HG03378 (cell line): ENCODE data around the gene STAB2.
"Not testable (repeated sequence)": the region's sequence is repeated elsewhere in the genome, so short reads cannot be mapped to it uniquely, and the experiment has no call there.

Experiments used
- ATAC-seq: cut with Tn5 transposase; IDR thresholded peaks from one replicate; pipeline ENCODE4 v1.9.1; 2021; ENCODE audit warnings: mild to moderate bottlenecking, moderate library complexity; ENCODE audit not compliant: unreplicated experiment

STAB2 gene

GRCh38 chr12:103652808-103653207, 65.7 kb downstream of the STAB2 start:
- no peak for ATAC-seq

DNA sequence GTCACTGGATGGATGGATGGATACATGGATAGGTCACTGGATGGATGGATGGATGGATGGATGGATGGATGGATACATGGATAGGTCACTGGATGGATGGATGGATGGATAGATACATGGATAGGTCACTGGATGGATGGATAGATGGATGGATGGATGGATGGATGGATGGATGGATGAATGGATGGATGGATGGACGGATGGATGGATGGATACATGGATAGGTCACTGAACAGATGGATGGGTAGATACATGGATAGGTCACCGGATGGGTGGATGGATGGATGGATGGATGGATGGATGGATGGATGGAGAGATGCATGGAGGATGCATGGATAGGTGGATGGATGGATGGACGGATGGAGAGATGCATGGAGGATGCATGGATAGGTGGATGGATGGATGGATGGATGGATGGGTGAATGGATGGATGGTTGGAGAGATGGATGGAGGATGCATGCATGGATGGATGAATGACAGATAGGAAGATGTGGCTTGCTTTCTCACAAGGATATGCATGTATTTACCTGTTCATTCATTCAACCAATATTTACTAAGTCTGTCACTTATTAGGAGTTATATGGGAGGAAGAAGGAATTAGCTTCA, 66.6 kb downstream of the STAB2 start:
- ATAC-seq = not testable (repeated sequence)

DNA sequence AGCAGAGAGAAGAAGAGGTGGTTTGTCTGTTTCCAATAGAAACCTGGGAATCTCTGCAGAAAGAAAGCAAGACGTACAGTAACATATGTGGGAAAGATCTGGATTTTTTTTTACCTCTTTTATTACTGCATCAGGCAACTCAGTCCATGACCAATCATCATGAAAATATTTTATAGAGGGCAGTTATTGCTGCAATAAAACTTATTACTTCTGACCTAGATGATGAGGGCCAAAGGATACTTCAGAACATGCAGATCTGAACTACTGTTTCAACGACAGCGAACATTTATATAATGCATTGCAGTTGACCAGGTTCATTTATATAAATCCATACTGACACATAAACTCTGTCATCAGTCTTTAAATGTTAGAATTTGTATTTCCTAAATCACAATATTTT, 67.7 kb downstream of the STAB2 start:
- no peak for ATAC-seq

- ATAC-seq = no peak
Measured at GRCh38 chr12:103656291-103656690, 69.2 kb downstream of the STAB2 start.

GRCh38 chr12:103657331-103657730, 70.3 kb downstream of the STAB2 start:
- ATAC-seq = no peak

DNA sequence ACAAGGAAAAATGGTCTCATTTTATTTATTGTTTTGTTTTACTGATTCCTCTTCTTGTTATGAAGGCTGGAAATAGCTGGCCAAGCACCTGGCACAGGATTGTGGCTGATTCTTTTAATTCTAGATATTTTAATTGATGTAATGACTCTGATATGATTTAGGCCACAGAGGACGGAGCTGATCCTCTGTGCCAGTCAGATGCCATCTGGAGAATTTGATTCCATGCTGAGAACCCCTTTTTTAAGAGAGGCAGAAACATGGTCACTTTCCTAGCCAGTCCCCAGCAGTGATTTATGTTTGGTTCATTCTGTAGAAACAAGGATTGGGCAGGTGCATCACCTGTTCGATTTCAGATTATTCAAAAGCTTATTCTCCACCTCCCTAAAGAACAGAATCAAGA, 77.6 kb downstream of the STAB2 start:
- no peak for ATAC-seq

- no peak for ATAC-seq
Measured at GRCh38 chr12:103665971-103666370, 78.9 kb downstream of the STAB2 start.

DNA sequence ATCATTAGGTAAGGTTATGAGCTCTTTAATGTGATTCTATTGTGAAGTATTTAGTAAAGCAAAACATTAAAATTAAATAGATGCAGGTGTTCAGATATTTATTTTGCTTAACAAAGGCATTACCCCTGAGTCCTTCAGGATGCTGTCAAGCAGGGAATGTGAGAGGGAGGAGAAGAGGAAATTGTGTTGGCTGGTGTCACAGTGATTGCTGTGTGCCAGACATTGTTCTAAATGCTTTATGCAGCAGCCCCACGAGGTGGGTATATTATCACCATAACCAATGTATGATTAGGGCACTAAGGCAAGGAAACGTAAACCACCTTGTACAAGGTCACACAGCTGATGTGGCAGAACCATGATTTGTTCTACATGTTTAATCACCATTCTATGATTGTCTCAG, 80.1 kb downstream of the STAB2 start:
- no peak for ATAC-seq

- ATAC-seq = no peak
Measured at GRCh38 chr12:103668520-103668919, 81.4 kb downstream of the STAB2 start.

- no peak for ATAC-seq
Measured at GRCh38 chr12:103671367-103671766, 84.3 kb downstream of the STAB2 start.

DNA sequence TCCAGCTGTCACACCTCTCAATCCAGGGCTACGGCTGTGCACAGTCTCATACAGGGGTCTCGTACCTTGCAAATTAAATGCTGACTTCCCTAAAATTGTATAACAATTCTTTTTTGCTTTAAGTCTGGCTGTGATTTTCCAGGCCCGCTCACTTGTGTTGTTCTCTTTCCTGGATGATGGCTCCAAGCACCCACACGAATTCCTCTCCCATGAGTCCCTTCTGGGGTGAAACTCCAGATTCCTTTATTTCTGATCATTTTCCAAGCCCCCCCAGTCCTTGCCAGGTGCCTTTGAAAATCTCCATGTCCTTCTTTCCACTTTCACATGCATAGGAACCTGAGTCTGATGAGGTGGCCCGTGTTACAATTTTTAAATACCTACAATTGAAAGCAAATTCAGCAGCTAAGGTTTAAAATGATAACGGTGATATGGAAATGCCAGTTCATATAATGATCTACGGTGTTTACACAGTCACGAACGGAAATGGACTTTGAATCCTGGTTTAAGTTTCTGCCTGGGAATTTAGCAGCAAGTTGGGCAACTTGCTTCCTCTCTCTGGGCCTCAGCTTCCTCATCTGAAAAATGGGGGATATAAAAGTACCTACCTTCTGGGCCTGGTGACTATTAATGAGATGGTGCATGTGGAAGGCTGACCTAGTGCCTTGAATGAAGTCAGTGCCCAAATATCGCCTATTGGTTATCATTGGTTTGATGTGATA, 85.5 kb downstream of the STAB2 start:
- ATAC-seq = no peak

DNA sequence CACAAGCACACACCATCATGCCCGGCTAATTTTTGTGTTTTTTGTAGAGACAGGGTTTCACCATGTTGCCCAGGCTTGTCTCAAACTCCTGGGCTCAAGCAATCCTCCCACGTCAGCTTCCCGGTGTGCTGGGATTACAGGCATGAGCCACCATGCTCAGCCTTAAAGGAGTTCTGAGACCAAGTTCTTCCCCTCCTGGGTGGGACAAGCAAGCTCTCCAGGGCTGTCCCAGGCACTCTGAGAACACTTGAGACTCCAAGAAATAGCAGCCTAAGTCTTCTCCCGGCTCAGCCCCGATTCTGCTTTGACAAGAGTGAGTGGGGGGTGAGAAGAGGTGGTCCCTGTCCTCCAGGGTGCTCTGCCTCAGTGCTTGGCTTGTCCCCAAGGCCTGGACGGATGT, 86.4 kb downstream of the STAB2 start:
- no peak for ATAC-seq

DNA sequence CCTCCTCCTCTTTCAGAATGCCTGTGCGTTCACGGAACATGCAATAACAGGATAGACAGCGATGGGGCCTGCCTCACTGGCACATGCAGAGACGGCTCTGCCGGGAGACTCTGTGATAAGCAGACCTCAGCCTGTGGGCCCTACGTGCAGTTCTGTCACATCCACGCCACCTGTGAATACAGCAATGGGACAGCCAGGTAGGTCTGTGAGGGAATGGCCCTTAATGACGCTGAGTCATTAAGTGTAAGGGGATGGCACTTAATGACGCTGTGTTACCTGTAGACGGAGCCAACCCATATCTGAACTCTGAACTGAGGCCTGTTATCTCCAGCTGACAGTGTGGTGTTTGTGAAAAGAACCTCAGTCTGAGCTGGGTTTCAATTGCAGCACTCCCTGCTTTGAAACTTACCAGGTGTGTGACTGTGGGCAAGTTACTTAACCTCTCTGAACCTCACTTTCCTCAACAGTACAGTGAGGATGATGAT, 86.9 kb downstream of the STAB2 start:
- ATAC-seq = no peak

- no peak for ATAC-seq
Measured at GRCh38 chr12:103676893-103677292, 89.8 kb downstream of the STAB2 start.

DNA sequence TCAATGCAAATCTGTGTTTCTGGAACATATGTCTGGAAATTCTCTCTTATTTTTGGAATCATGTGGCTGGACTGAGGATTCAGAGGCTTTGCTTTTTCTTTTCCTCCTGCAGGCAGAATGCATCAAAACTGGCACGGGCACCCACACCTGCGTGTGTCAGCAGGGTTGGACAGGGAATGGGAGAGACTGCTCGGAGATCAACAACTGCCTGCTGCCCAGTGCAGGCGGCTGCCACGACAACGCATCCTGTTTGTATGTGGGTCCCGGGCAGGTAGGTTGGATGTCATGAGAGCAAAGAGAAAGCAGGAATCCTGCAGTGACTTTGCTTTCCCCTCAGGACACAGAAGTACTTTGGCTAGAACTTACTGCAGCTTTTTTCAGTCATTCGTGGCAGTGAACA, 90.3 kb downstream of the STAB2 start:
- ATAC-seq = no peak

- no peak for ATAC-seq
Measured at GRCh38 chr12:103677905-103678304, 90.8 kb downstream of the STAB2 start.

GRCh38 chr12:103679421-103680170, 92.5 kb downstream of the STAB2 start:
- no peak for ATAC-seq

DNA sequence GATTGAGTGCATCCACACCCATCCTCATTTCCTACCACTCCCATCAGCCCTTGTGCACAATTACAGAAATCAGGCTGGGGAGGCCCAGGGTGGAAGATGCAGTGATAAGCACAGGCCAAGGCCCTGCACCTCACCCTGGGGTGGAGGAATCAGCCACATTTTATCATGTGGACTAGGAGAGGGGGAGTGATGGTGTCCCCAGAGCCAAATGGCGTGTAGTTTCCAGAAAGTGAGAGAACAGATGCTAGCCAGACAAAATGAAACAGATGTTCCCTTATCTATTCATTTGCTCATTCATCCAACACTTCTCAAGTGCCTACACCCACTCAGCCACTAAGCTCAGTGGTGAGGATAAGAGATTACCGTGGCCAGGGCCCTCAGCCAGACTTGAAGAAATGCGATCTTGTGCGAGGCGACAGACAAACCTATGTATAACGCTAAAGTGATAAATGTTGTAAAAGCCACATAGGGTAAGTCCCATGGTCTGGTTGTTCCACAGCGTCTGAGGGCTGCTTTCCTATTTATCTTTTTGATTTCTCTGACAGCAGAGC, 93.6 kb downstream of the STAB2 start:
- ATAC-seq = no peak

- no peak for ATAC-seq
Measured at GRCh38 chr12:103686026-103686425, 99.0 kb downstream of the STAB2 start.

DNA sequence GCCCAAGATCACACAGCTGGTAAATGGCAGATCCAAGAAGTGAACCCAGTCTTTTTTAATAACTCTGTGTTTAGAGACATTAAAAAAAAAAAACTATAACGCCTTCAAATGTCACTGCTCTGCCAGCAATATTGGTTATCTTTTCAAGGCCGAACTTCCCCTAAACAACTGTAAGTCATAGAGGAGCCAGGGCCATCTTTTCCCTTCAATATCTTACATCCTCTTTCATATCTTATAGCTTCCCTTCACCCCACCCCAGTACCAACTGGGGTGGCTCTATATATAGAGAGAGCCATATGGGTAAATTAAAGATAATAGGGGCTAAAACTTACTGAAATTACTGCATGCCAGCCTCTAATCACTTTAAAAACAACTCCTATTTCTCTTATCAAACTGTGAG, 100.2 kb downstream of the STAB2 start:
- no peak for ATAC-seq

- no peak for ATAC-seq
Measured at GRCh38 chr12:103688376-103689063, 101.4 kb downstream of the STAB2 start.
